ENCODE measurements around the gene SAMD10. TPM values are rescaled to one million over a fixed set of nuclear protein-coding genes. Genes with fewer than 3 reads are reported as not detected.

Gene SAMD10
- total RNA-seq = 1 to 10 TPM; 3.1 to 3.7 TPM

GRCh38 chr20:63979557-63980316, at the start of gene SAMD10:
Gene SAMD10, minus strand, starts transcription at chr20:63979642. Its CDS starts 175 bp downstream, at chr20:63979467.
- Histone ChIP-seq H3K36me3 (peaks cover 6% of the 10 kb centered on the region), H3K27me3 (no peaks in the 10 kb centered on the region), H3K9me3 (no peaks in the 10 kb centered on the region), H3K4me1 (peaks cover 0 to 45% of the 10 kb centered on the region in 2 donors), H3K27ac (peak within 1 kb of the TSS; percentile 77 to 87), H3K4me3 (peak within 1 kb of the TSS; percentile 46 to 71)
- no peak for DNase-seq (ENCODE audit: low spot score)
- no peak for TF ChIP-seq CTCF (IDR thresholded peaks at IDR 0.05)

- H3K4me1 ChIP-seq = no peaks in the 10 kb centered on the region
- TF ChIP-seq CTCF (IDR thresholded peaks at IDR 0.05) = no peak
- H3K27me3 ChIP-seq = no peaks in the 10 kb centered on the region
- no peak overlapping the region for H3K4me3 ChIP-seq
- H3K9me3 ChIP-seq = no peaks in the 10 kb centered on the region
- H3K36me3 ChIP-seq = peaks cover 96% of the 10 kb centered on the region
- DNase-seq (ENCODE audit: low spot score) = no peak
- no peak overlapping the region for H3K27ac ChIP-seq
Measured at GRCh38 chr20:64027981-64028685, 48.7 kb upstream of the SAMD10 start.

- no peak overlapping the region for H3K4me3 ChIP-seq
- H3K27ac ChIP-seq = no peak overlapping the region
- H3K9me3 ChIP-seq = no peaks in the 10 kb centered on the region
- no peaks in the 10 kb centered on the region for H3K27me3 ChIP-seq
- no peak for DNase-seq (ENCODE audit: low spot score)
- H3K36me3 ChIP-seq = peaks cover 94% of the 10 kb centered on the region
- H3K4me1 ChIP-seq = no peaks in the 10 kb centered on the region
- no peak for TF ChIP-seq CTCF (IDR thresholded peaks at IDR 0.05)
Measured at GRCh38 chr20:64025826-64026412, 46.5 kb upstream of the SAMD10 start.

GRCh38 chr20:64025101-64025825, 45.8 kb upstream of the SAMD10 start:
- H3K27ac ChIP-seq = no peak overlapping the region
- H3K27me3 ChIP-seq = no peaks in the 10 kb centered on the region
- DNase-seq (ENCODE audit: low spot score) = no peak
- peaks cover 91% of the 10 kb centered on the region for H3K36me3 ChIP-seq
- no peaks in the 10 kb centered on the region for H3K4me1 ChIP-seq
- no peaks in the 10 kb centered on the region for H3K9me3 ChIP-seq
- no peak overlapping the region for H3K4me3 ChIP-seq
- no peak for TF ChIP-seq CTCF (IDR thresholded peaks at IDR 0.05)

GRCh38 chr20:64024141-64024990, 44.9 kb upstream of the SAMD10 start:
- TF ChIP-seq CTCF (IDR thresholded peaks at IDR 0.05) = no peak
- Histone ChIP-seq H3K9me3 (no peaks in the 10 kb centered on the region), H3K4me1 (no peaks in the 10 kb centered on the region), H3K36me3 (peaks cover 89% of the 10 kb centered on the region), H3K27me3 (no peaks in the 10 kb centered on the region), H3K27ac (no peak overlapping the region), H3K4me3 (no peak overlapping the region)
- DNase-seq (ENCODE audit: low spot score) = no peak
